ENCODE results near the gene TRPM4.

TRPM4 gene

GRCh38 chr19:49210901-49211451 lies 53.4 kb downstream of the TRPM4 start:
- no peak for TF ChIP-seq FOXM1 (IDR thresholded peaks at IDR 0.05; ENCODE audit: borderline replicate concordance, low read depth)
- TF ChIP-seq TCF12 (IDR thresholded peaks at IDR 0.05; ENCODE audit: low read depth): no peak
- TF ChIP-seq MAX (IDR thresholded peaks at IDR 0.05): no peak
- no peak for TF ChIP-seq TEAD4 (IDR thresholded peaks at IDR 0.05)
- TF ChIP-seq YY1 (IDR thresholded peaks at IDR 0.05; ENCODE audit: low read depth): no peak
- no peak for TF ChIP-seq TAF1 (IDR thresholded peaks at IDR 0.05; ENCODE audit: low read depth)
- TF ChIP-seq ZBTB7A (IDR thresholded peaks at IDR 0.05; ENCODE audit: low read depth): no peak
- TF ChIP-seq EP300 (IDR thresholded peaks at IDR 0.05; ENCODE audit: borderline replicate concordance): no peak
- no peak for TF ChIP-seq CREB1 (IDR thresholded peaks at IDR 0.05; ENCODE audit: low read depth)
- no peak for TF ChIP-seq RAD21 (IDR thresholded peaks at IDR 0.05; ENCODE audit: low read depth)
- no peak for TF ChIP-seq REST (IDR thresholded peaks at IDR 0.05; ENCODE audit: low read depth)
- TF ChIP-seq EGR1 (IDR thresholded peaks at IDR 0.05): no peak
- TF ChIP-seq NFIC (IDR thresholded peaks at IDR 0.05): no peak
- TF ChIP-seq USF1 (IDR thresholded peaks at IDR 0.05): no peak

- TF ChIP-seq ZBTB7A (IDR thresholded peaks at IDR 0.05; ENCODE audit: low read depth) (no peak), NFIC (IDR thresholded peaks at IDR 0.05) (0 out of 2 replicates have a peak, but pooled peaks have one; percentile 26)
Observed at GRCh38 chr19:49212016-49212701, 54.6 kb downstream of the TRPM4 start.

GRCh38 chr19:49213791-49214190 lies 56.2 kb downstream of the TRPM4 start:
- TF ChIP-seq NFIC (IDR thresholded peaks at IDR 0.05) (no peak), YY1 (IDR thresholded peaks at IDR 0.05; ENCODE audit: low read depth) (no peak), TAF1 (IDR thresholded peaks at IDR 0.05; ENCODE audit: low read depth) (no peak), TEAD4 (IDR thresholded peaks at IDR 0.05) (no peak), EP300 (IDR thresholded peaks at IDR 0.05; ENCODE audit: borderline replicate concordance) (no peak), EGR1 (IDR thresholded peaks at IDR 0.05) (no peak), USF1 (IDR thresholded peaks at IDR 0.05) (no peak), CREB1 (IDR thresholded peaks at IDR 0.05; ENCODE audit: low read depth) (no peak), RAD21 (IDR thresholded peaks at IDR 0.05; ENCODE audit: low read depth) (no peak), ZBTB7A (IDR thresholded peaks at IDR 0.05; ENCODE audit: low read depth) (no peak), CEBPB (IDR thresholded peaks at IDR 0.05) (no peak)

GRCh38 chr19:49214701-49215100 lies 57.1 kb downstream of the TRPM4 start:
- TF ChIP-seq TAF1 (IDR thresholded peaks at IDR 0.05; ENCODE audit: low read depth) (no peak), NFIC (IDR thresholded peaks at IDR 0.05) (no peak), FOXM1 (IDR thresholded peaks at IDR 0.05; ENCODE audit: borderline replicate concordance, low read depth) (no peak), RAD21 (IDR thresholded peaks at IDR 0.05; ENCODE audit: low read depth) (no peak), USF1 (IDR thresholded peaks at IDR 0.05) (no peak), EGR1 (IDR thresholded peaks at IDR 0.05) (no peak), YY1 (IDR thresholded peaks at IDR 0.05; ENCODE audit: low read depth) (no peak), ZBTB7A (IDR thresholded peaks at IDR 0.05; ENCODE audit: low read depth) (no peak), MAX (IDR thresholded peaks at IDR 0.05) (no peak), CEBPB (IDR thresholded peaks at IDR 0.05) (no peak), TCF12 (IDR thresholded peaks at IDR 0.05; ENCODE audit: low read depth) (no peak), EP300 (IDR thresholded peaks at IDR 0.05; ENCODE audit: borderline replicate concordance) (no peak)

GRCh38 chr19:49216071-49216470 lies 58.5 kb downstream of the TRPM4 start:
- TF ChIP-seq EGR1 (IDR thresholded peaks at IDR 0.05): no peak
- no peak for TF ChIP-seq CREB1 (IDR thresholded peaks at IDR 0.05; ENCODE audit: low read depth)
- TF ChIP-seq EP300 (IDR thresholded peaks at IDR 0.05; ENCODE audit: borderline replicate concordance): no peak
- no peak for TF ChIP-seq MAX (IDR thresholded peaks at IDR 0.05)
- no peak for TF ChIP-seq CEBPB (IDR thresholded peaks at IDR 0.05)
- TF ChIP-seq USF1 (IDR thresholded peaks at IDR 0.05): 0 out of 2 replicates have a peak, but pooled peaks have one; percentile 46
- no peak for TF ChIP-seq TEAD4 (IDR thresholded peaks at IDR 0.05)

GRCh38 chr19:49217382-49217781 lies 59.8 kb downstream of the TRPM4 start:
- TF ChIP-seq YY1 (IDR thresholded peaks at IDR 0.05; ENCODE audit: low read depth) (no peak), CREB1 (IDR thresholded peaks at IDR 0.05; ENCODE audit: low read depth) (no peak), RAD21 (IDR thresholded peaks at IDR 0.05; ENCODE audit: low read depth) (no peak), EGR1 (IDR thresholded peaks at IDR 0.05) (no peak), FOXM1 (IDR thresholded peaks at IDR 0.05; ENCODE audit: borderline replicate concordance, low read depth) (no peak), ZBTB7A (IDR thresholded peaks at IDR 0.05; ENCODE audit: low read depth) (no peak), MAX (IDR thresholded peaks at IDR 0.05) (no peak), TEAD4 (IDR thresholded peaks at IDR 0.05) (no peak), TCF12 (IDR thresholded peaks at IDR 0.05; ENCODE audit: low read depth) (no peak), REST (IDR thresholded peaks at IDR 0.05; ENCODE audit: low read depth) (no peak), NFIC (IDR thresholded peaks at IDR 0.05) (no peak), USF1 (IDR thresholded peaks at IDR 0.05) (no peak)
